NB4 (cell line): ENCODE results near the gene PAX5.

Source experiments
- CTCF ChIP-seq: IDR thresholded peaks from one replicate; pipeline ENCODE4 v1.5.1; 2012; ENCODE audit warnings: low read depth, low read length
- MAX ChIP-seq: IDR thresholded peaks from 2 replicates; pipeline ENCODE4 v1.6.1; 2011; ENCODE audit warnings: low read depth, low read length
- POLR2A ChIP-seq: IDR thresholded peaks from 2 replicates; pipeline ENCODE4 v1.6.1; 2011; ENCODE audit warnings: mild to moderate bottlenecking; ENCODE audit not compliant: insufficient read length; ENCODE audit errors: extremely low read depth

- TF ChIP-seq CTCF (no peak), POLR2A (no peak), MAX (no peak)
These were observed 239.6 kb downstream of the PAX5 start for GRCh38 chr9:36794461-36794860.
